Measurements from ENCODE around the gene SLFN12.
A peak's percentile ranks its signal among the peaks of the same experiment; 100 is the strongest.
"Not testable (repeated sequence)": the region's sequence is repeated elsewhere in the genome, so short reads cannot be mapped to it uniquely, and the experiment has no call there.

SLFN12 gene

DNA sequence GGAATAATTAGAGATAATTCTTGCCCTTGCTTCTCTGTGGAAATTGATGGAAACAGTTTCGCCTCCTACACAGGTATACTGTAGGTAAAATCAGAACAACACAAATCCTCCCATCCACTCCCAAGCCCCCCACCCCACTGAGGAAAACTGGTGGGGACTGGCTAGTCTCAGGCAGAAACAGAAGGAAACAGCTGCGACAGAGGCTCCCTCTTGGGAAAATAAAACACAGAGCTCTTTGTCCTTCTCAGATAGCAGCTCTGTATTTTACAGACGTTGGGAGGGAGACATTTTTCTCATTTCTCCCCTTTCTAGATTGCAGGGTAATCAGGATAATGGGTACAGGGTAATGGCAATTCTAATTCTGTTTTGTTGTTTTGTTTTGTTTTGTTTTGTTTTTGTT is 15.2 kb upstream of the SLFN12 start:
- Histone ChIP-seq H3K27ac (ENCODE audit: low read depth, low read length) (peak overlapping the region; percentile 55), H3K27me3 (ENCODE audit: control insufficient read depth, insufficient read depth, low read length) (peaks cover 10% of the 10 kb centered on the region), H3K4me3 (ENCODE audit: low read length) (peak overlapping the region; percentile 22), H3K36me3 (ENCODE audit: control insufficient read depth, insufficient read depth, low read length) (no peaks in the 10 kb centered on the region), H3K9ac (ENCODE audit: low read length) (no peak overlapping the region), H3K4me1 (ENCODE audit: control insufficient read depth, insufficient read depth, low read length) (no peaks in the 10 kb centered on the region)

GRCh38 chr17:35438433-35438832 is 6.1 kb upstream of the SLFN12 start:
- Histone ChIP-seq H3K9ac (ENCODE audit: low read length) (no peak overlapping the region), H3K27me3 (ENCODE audit: control insufficient read depth, insufficient read depth, low read length) (no peaks in the 10 kb centered on the region), H3K4me1 (ENCODE audit: control insufficient read depth, insufficient read depth, low read length) (peaks cover under 1% of the 10 kb centered on the region), H3K4me3 (ENCODE audit: low read length) (no peak overlapping the region), H3K36me3 (ENCODE audit: control insufficient read depth, insufficient read depth, low read length) (no peaks in the 10 kb centered on the region), H3K27ac (ENCODE audit: low read depth, low read length) (no peak overlapping the region)

- H3K4me3 ChIP-seq (ENCODE audit: low read length): peak overlapping the region; percentile 76
- H3K4me1 ChIP-seq (ENCODE audit: control insufficient read depth, insufficient read depth, low read length): peaks cover 4% of the 10 kb centered on the region
- no peak overlapping the region for H3K9ac ChIP-seq (ENCODE audit: low read length)
- no peaks in the 10 kb centered on the region for H3K36me3 ChIP-seq (ENCODE audit: control insufficient read depth, insufficient read depth, low read length)
- no peaks in the 10 kb centered on the region for H3K27me3 ChIP-seq (ENCODE audit: control insufficient read depth, insufficient read depth, low read length)
- peak overlapping the region; percentile 72 for H3K27ac ChIP-seq (ENCODE audit: low read depth, low read length)
These were observed 985 bp upstream of the SLFN12 start for GRCh38 chr17:35433075-35433894.

GRCh38 chr17:35429702-35430101 is 2.6 kb downstream of the SLFN12 start:
- Histone ChIP-seq H3K4me1 (ENCODE audit: control insufficient read depth, insufficient read depth, low read length) (peaks cover 4% of the 10 kb centered on the region), H3K27ac (ENCODE audit: low read depth, low read length) (no peak overlapping the region), H3K27me3 (ENCODE audit: control insufficient read depth, insufficient read depth, low read length) (no peaks in the 10 kb centered on the region), H3K36me3 (ENCODE audit: control insufficient read depth, insufficient read depth, low read length) (no peaks in the 10 kb centered on the region), H3K9ac (ENCODE audit: low read length) (no peak overlapping the region), H3K4me3 (ENCODE audit: low read length) (no peak overlapping the region)

DNA sequence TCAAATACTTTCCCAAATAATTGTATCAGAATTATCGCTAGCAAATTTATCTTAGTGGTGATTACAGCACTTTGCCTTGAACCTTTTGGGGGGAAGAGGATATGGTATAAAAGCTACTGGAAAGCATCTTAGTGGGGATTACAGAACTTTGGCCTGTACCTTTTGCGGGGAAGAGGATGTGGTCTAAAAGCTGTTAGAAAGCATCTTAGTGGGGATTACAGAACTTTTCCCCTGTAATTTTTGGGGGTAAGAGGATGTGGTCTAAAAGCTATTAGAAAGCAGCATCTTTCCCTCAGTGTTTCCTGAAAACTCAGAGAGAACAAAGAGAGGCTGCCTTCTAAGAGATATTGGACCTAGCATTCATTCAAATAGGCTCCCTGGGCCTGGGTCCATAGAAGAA is 4.1 kb downstream of the SLFN12 start:
- no peaks in the 10 kb centered on the region for H3K36me3 ChIP-seq (ENCODE audit: control insufficient read depth, insufficient read depth, low read length)

DNA sequence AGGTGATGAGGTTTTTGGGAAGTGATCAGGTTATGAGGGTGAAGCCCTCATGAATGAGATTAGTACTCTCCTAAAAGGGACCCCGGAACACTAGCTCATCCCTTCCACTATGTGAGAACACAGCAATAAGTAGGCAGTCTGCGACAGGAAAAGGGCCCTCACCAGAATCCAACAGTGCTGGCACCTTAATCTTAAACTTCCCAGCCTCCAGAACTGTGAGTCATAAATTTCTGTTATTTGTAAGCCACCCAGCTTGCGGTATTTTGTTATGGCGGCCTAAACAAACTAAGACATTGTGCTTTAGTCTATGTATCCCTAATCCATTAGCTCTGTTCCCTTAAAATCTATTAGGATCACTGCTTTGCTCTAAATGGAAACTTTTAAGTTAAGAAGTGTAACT is 8.5 kb downstream of the SLFN12 start:
- Histone ChIP-seq H3K27me3 (ENCODE audit: control insufficient read depth, insufficient read depth, low read length) (no peaks in the 10 kb centered on the region), H3K27ac (ENCODE audit: low read depth, low read length) (no peak overlapping the region), H3K36me3 (ENCODE audit: control insufficient read depth, insufficient read depth, low read length) (no peaks in the 10 kb centered on the region), H3K4me1 (ENCODE audit: control insufficient read depth, insufficient read depth, low read length) (no peaks in the 10 kb centered on the region), H3K4me3 (ENCODE audit: low read length) (no peak overlapping the region), H3K9ac (ENCODE audit: low read length) (no peak overlapping the region)

More for the DNA sequence above, 4.1 kb downstream of the SLFN12 start:
- peaks cover under 1% of the 10 kb centered on the region for H3K4me1 ChIP-seq (ENCODE audit: control insufficient read depth, insufficient read depth, low read length)
- no peak overlapping the region for H3K9ac ChIP-seq (ENCODE audit: low read length)
- H3K27me3 ChIP-seq (ENCODE audit: control insufficient read depth, insufficient read depth, low read length): no peaks in the 10 kb centered on the region
- H3K27ac ChIP-seq (ENCODE audit: low read depth, low read length): no peak overlapping the region
- no peak overlapping the region for H3K4me3 ChIP-seq (ENCODE audit: low read length)

GRCh38 chr17:35421069-35421468 is 11.2 kb downstream of the SLFN12 start:
- not testable (repeated sequence) for H3K9ac ChIP-seq (ENCODE audit: low read length); H3K4me1 ChIP-seq (ENCODE audit: control insufficient read depth, insufficient read depth, low read length); H3K36me3 ChIP-seq (ENCODE audit: control insufficient read depth, insufficient read depth, low read length)

GRCh38 chr17:35416659-35417058 is 15.6 kb downstream of the SLFN12 start:
- no peaks in the 10 kb centered on the region for H3K4me1 ChIP-seq (ENCODE audit: control insufficient read depth, insufficient read depth, low read length)
- no peak overlapping the region for H3K9ac ChIP-seq (ENCODE audit: low read length)
- no peak overlapping the region for H3K4me3 ChIP-seq (ENCODE audit: low read length)
- no peaks in the 10 kb centered on the region for H3K27me3 ChIP-seq (ENCODE audit: control insufficient read depth, insufficient read depth, low read length)
- no peak overlapping the region for H3K27ac ChIP-seq (ENCODE audit: low read depth, low read length)
- no peaks in the 10 kb centered on the region for H3K36me3 ChIP-seq (ENCODE audit: control insufficient read depth, insufficient read depth, low read length)

More at GRCh38 chr17:35421069-35421468, 11.2 kb downstream of the SLFN12 start:
- not testable (repeated sequence) for H3K27ac ChIP-seq (ENCODE audit: low read depth, low read length); H3K27me3 ChIP-seq (ENCODE audit: control insufficient read depth, insufficient read depth, low read length); H3K4me3 ChIP-seq (ENCODE audit: low read length)

DNA sequence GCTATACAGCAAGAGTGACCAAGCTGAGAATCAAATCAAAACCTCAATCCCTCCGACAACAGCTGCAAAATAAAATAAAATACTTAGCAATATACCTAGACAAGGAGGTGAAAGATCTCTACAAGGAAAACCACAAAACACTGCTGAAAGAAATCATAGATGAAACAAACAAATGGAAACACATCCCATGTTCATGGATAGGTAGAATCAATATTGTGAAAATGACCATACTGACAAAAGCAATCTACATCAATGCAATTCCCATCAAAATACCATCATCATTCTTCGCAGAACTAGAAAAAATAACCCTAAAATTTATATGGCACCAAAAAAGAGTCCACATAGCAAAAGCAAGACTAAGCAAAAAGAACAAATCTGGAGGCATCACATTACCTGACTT is 17.6 kb downstream of the SLFN12 start:
- H3K36me3 ChIP-seq (ENCODE audit: control insufficient read depth, insufficient read depth, low read length); H3K4me3 ChIP-seq (ENCODE audit: low read length); H3K4me1 ChIP-seq (ENCODE audit: control insufficient read depth, insufficient read depth, low read length); H3K27me3 ChIP-seq (ENCODE audit: control insufficient read depth, insufficient read depth, low read length); H3K9ac ChIP-seq (ENCODE audit: low read length); H3K27ac ChIP-seq (ENCODE audit: low read depth, low read length): not testable (repeated sequence)

DNA sequence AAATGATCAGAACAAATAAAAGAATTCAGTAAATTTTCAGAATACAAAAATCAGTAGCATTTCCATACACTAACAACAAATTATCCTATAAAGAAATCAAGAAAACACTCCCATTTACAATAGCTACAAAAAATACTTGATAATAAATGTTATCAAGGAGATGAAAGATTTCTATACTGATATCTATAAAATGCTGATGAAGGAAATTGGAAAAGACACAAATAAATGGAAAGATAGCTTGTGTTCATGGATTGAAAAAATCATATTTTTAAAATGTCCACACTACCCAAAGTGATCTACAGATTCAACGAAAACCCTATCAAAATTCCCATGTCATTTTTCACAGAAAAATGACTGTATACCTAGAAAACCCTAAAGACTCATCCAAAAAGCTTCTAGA is 18.1 kb downstream of the SLFN12 start:
- Histone ChIP-seq H3K27me3 (ENCODE audit: control insufficient read depth, insufficient read depth, low read length) (no peaks in the 10 kb centered on the region), H3K36me3 (ENCODE audit: control insufficient read depth, insufficient read depth, low read length) (no peaks in the 10 kb centered on the region), H3K4me1 (ENCODE audit: control insufficient read depth, insufficient read depth, low read length) (no peaks in the 10 kb centered on the region), H3K9ac (ENCODE audit: low read length) (no peak overlapping the region), H3K27ac (ENCODE audit: low read depth, low read length) (no peak overlapping the region), H3K4me3 (ENCODE audit: low read length) (no peak overlapping the region)

DNA sequence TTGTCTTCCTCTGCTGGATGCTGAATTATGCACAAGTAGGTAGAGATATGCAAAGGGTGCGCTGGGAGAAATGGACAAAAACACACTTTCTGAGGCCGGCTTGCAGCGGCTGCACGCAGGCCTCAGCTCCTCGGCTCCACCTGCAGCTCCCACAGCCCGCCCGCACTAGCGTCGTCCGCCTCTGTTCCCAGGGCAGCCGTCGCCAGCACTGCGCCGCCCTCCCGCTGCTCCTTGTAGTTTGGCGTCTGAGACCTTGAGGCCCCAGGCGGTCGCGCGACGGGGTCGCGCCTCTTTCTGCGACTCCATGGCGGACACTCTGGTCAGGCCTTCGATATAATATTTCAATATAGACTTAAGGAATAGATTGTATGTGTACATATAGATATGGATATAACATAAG is 24.8 kb downstream of the SLFN12 start:
- Histone ChIP-seq H3K27me3 (ENCODE audit: control insufficient read depth, insufficient read depth, low read length) (no peaks in the 10 kb centered on the region), H3K27ac (ENCODE audit: low read depth, low read length) (no peak overlapping the region), H3K36me3 (ENCODE audit: control insufficient read depth, insufficient read depth, low read length) (no peaks in the 10 kb centered on the region), H3K4me3 (ENCODE audit: low read length) (no peak overlapping the region), H3K4me1 (ENCODE audit: control insufficient read depth, insufficient read depth, low read length) (no peaks in the 10 kb centered on the region), H3K9ac (ENCODE audit: low read length) (no peak overlapping the region)

- Histone ChIP-seq H3K4me1 (ENCODE audit: control insufficient read depth, insufficient read depth, low read length) (no peaks in the 10 kb centered on the region), H3K27ac (ENCODE audit: low read depth, low read length) (no peak overlapping the region), H3K27me3 (ENCODE audit: control insufficient read depth, insufficient read depth, low read length) (no peaks in the 10 kb centered on the region), H3K4me3 (ENCODE audit: low read length) (no peak overlapping the region), H3K36me3 (ENCODE audit: control insufficient read depth, insufficient read depth, low read length) (no peaks in the 10 kb centered on the region), H3K9ac (ENCODE audit: low read length) (no peak overlapping the region)
These were observed 25.7 kb downstream of the SLFN12 start for GRCh38 chr17:35406568-35406967.

- no peak overlapping the region for H3K27ac ChIP-seq (ENCODE audit: low read depth, low read length)
- no peaks in the 10 kb centered on the region for H3K27me3 ChIP-seq (ENCODE audit: control insufficient read depth, insufficient read depth, low read length)
- H3K36me3 ChIP-seq (ENCODE audit: control insufficient read depth, insufficient read depth, low read length): no peaks in the 10 kb centered on the region
- H3K4me1 ChIP-seq (ENCODE audit: control insufficient read depth, insufficient read depth, low read length): no peaks in the 10 kb centered on the region
- H3K9ac ChIP-seq (ENCODE audit: low read length): no peak overlapping the region
- H3K4me3 ChIP-seq (ENCODE audit: low read length): no peak overlapping the region
These were observed 27.9 kb downstream of the SLFN12 start for GRCh38 chr17:35404360-35404759.

All from rectal smooth muscle tissue (tissue), 1 donor.